ENCODE data around the gene KDM5B.

- no peak for TF ChIP-seq CTCF (IDR thresholded peaks at IDR 0.05)
- no peak for TF ChIP-seq POLR2A (IDR thresholded peaks at IDR 0.05)
These were observed 108.2 kb downstream of the KDM5B start for GRCh38 chr1:202700061-202700460.

Measured in uterus (tissue), 2 donors.